SU-DHL-6 (cell line): ENCODE results near the gene ARNT2.

ENCODE experiments used
- EZH2phosphoT487 ChIP-seq: fragments of 200-600 bp; sonication (generic), shearing (Covaris generic); conservative IDR thresholded peaks from 2 replicates; pipeline ENCODE4 v1.6.1; 2018; ENCODE audit warnings: mild to moderate bottlenecking, antibody characterized with exemption, low read length, moderate library complexity, mixed read lengths
- TF ChIP-seq, protein P1 (sequence below): fragments of 200-600 bp; sonication (generic); IDR thresholded peaks from one replicate; pipeline ENCODE4 v1.5.1; 2017; ENCODE audit warnings: antibody characterized with exemption, mild to moderate bottlenecking, low read length, moderate library complexity; ENCODE audit not compliant: insufficient read depth, poor library complexity, severe bottlenecking

DNA sequence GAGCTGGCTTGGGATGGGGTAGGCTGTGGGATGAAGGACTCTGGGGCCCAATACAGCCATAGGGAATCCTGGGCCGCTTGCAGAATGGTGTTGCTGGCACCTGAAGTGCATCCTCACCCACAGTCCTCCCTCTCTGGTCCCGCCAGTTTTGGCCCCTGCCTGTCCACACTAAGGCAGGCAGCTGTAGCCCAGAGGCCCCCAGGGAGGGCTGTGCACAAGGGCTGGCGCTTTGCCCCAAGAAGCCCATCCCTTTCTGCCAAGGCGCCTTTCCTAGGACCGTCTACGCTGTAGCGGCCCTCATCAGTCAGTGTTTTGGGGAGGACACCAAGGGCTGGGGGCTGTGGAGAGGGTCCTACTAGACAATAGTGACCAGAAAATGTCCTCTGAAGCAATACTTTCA lies 174.7 kb downstream of the ARNT2 start:
- TF ChIP-seq, protein P1, sequence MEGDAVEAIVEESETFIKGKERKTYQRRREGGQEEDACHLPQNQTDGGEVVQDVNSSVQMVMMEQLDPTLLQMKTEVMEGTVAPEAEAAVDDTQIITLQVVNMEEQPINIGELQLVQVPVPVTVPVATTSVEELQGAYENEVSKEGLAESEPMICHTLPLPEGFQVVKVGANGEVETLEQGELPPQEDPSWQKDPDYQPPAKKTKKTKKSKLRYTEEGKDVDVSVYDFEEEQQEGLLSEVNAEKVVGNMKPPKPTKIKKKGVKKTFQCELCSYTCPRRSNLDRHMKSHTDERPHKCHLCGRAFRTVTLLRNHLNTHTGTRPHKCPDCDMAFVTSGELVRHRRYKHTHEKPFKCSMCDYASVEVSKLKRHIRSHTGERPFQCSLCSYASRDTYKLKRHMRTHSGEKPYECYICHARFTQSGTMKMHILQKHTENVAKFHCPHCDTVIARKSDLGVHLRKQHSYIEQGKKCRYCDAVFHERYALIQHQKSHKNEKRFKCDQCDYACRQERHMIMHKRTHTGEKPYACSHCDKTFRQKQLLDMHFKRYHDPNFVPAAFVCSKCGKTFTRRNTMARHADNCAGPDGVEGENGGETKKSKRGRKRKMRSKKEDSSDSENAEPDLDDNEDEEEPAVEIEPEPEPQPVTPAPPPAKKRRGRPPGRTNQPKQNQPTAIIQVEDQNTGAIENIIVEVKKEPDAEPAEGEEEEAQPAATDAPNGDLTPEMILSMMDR: no peak
- TF ChIP-seq EZH2phosphoT487: no peak
